Measurements from ENCODE around the gene SH2D3C.

GRCh38 chr9:127812011-127812410 is 33.5 kb upstream of the SH2D3C start:
- TF ChIP-seq CHD2 (IDR thresholded peaks at IDR 0.05; ENCODE audit: low read depth, low read length) (no peak), SAP30 (IDR thresholded peaks at IDR 0.05; ENCODE audit: borderline replicate concordance, insufficient read depth, low read depth, low read length, poor library complexity, severe bottlenecking) (no peak)

Measured in K562 (cell line).